ENCODE measurements around the gene ANAPC4.

DNA sequence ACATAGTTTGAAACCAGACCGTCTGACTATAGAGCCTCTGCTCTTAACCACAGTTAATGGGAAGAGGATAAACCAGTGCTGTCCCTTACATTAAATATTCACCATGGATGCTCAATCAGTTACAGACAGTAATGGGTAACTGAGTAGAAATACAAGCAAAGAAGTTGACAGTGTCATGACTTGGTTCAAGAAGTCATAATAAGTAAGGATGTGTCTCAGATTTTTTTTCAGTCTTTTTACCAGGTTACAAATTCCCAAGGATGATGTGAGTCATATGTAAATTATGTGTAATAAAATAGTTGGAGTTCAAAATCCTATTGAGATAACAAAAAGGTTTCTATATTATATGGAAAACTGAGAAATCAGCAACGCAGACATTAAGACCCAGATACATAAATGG, 33.4 kb upstream of the ANAPC4 start:
- TF ChIP-seq, protein P1, sequence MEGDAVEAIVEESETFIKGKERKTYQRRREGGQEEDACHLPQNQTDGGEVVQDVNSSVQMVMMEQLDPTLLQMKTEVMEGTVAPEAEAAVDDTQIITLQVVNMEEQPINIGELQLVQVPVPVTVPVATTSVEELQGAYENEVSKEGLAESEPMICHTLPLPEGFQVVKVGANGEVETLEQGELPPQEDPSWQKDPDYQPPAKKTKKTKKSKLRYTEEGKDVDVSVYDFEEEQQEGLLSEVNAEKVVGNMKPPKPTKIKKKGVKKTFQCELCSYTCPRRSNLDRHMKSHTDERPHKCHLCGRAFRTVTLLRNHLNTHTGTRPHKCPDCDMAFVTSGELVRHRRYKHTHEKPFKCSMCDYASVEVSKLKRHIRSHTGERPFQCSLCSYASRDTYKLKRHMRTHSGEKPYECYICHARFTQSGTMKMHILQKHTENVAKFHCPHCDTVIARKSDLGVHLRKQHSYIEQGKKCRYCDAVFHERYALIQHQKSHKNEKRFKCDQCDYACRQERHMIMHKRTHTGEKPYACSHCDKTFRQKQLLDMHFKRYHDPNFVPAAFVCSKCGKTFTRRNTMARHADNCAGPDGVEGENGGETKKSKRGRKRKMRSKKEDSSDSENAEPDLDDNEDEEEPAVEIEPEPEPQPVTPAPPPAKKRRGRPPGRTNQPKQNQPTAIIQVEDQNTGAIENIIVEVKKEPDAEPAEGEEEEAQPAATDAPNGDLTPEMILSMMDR (IDR thresholded peaks at IDR 0.05; ENCODE audit: poor library complexity) = no peak
- TF ChIP-seq EZH2 (IDR thresholded peaks at IDR 0.05; ENCODE audit: borderline replicate concordance) = no peak
- TF ChIP-seq EZH2phosphoT487 (IDR thresholded peaks at IDR 0.05; ENCODE audit: low read depth, severe bottlenecking, unreplicated experiment) = no peak

Measured in hepatocyte (in vitro differentiated cells).